ENCODE data around the gene PLEKHF1. TPM values are rescaled to one million over a fixed set of nuclear protein-coding genes. Genes with fewer than 3 reads are reported as not detected.

The PLEKHF1 gene
- total RNA-seq, 1 donor: 13.1 TPM

GRCh38 chr19:29690842-29691241 is 25.6 kb downstream of the PLEKHF1 start:
- no peaks in the 10 kb centered on the region for H3K9me3 ChIP-seq (ENCODE audit: low read depth, low read length)
- peaks cover 20% of the 10 kb centered on the region for H3K4me1 ChIP-seq (ENCODE audit: insufficient read depth, low read length)
- no peaks in the 10 kb centered on the region for H3K27me3 ChIP-seq (ENCODE audit: insufficient read depth, low read length)
- no peak overlapping the region for H3K4me3 ChIP-seq (ENCODE audit: low read length)

GRCh38 chr19:29694161-29694560 is 28.9 kb downstream of the PLEKHF1 start:
- Histone ChIP-seq H3K9me3 (ENCODE audit: low read depth, low read length) (no peaks in the 10 kb centered on the region), H3K4me3 (ENCODE audit: low read length) (no peak overlapping the region), H3K27me3 (ENCODE audit: insufficient read depth, low read length) (no peaks in the 10 kb centered on the region), H3K4me1 (ENCODE audit: insufficient read depth, low read length) (peaks cover 20% of the 10 kb centered on the region)

GRCh38 chr19:29694669-29695627 is 29.7 kb downstream of the PLEKHF1 start:
- no peak overlapping the region for H3K4me3 ChIP-seq (ENCODE audit: low read length)
- H3K4me1 ChIP-seq (ENCODE audit: insufficient read depth, low read length): peaks cover 20% of the 10 kb centered on the region
- H3K9me3 ChIP-seq (ENCODE audit: low read depth, low read length): no peaks in the 10 kb centered on the region
- no peaks in the 10 kb centered on the region for H3K27me3 ChIP-seq (ENCODE audit: insufficient read depth, low read length)

GRCh38 chr19:29695765-29696564 is 30.7 kb downstream of the PLEKHF1 start:
- H3K4me3 ChIP-seq (ENCODE audit: low read length): no peak overlapping the region
- H3K27me3 ChIP-seq (ENCODE audit: insufficient read depth, low read length): no peaks in the 10 kb centered on the region
- peaks cover 15% of the 10 kb centered on the region for H3K4me1 ChIP-seq (ENCODE audit: insufficient read depth, low read length)
- no peaks in the 10 kb centered on the region for H3K9me3 ChIP-seq (ENCODE audit: low read depth, low read length)

GRCh38 chr19:29696565-29696846 is 31.2 kb downstream of the PLEKHF1 start:
- Histone ChIP-seq H3K9me3 (ENCODE audit: low read depth, low read length) (no peaks in the 10 kb centered on the region), H3K4me1 (ENCODE audit: insufficient read depth, low read length) (peaks cover 13% of the 10 kb centered on the region), H3K4me3 (ENCODE audit: low read length) (no peak overlapping the region), H3K27me3 (ENCODE audit: insufficient read depth, low read length) (no peaks in the 10 kb centered on the region)

- Histone ChIP-seq H3K9me3 (ENCODE audit: low read depth, low read length) (no peaks in the 10 kb centered on the region), H3K4me3 (ENCODE audit: low read length) (no peak overlapping the region), H3K27me3 (ENCODE audit: insufficient read depth, low read length) (no peaks in the 10 kb centered on the region), H3K4me1 (ENCODE audit: insufficient read depth, low read length) (peaks cover 13% of the 10 kb centered on the region)
Measured at GRCh38 chr19:29697523-29698261, 32.4 kb downstream of the PLEKHF1 start.

GRCh38 chr19:29699861-29700260 is 34.6 kb downstream of the PLEKHF1 start:
- no peaks in the 10 kb centered on the region for H3K27me3 ChIP-seq (ENCODE audit: insufficient read depth, low read length)
- H3K9me3 ChIP-seq (ENCODE audit: low read depth, low read length): no peaks in the 10 kb centered on the region
- peaks cover 5% of the 10 kb centered on the region for H3K4me1 ChIP-seq (ENCODE audit: insufficient read depth, low read length)
- H3K4me3 ChIP-seq (ENCODE audit: low read length): no peak overlapping the region

- no peaks in the 10 kb centered on the region for H3K9me3 ChIP-seq (ENCODE audit: low read depth, low read length)
- no peaks in the 10 kb centered on the region for H3K4me1 ChIP-seq (ENCODE audit: insufficient read depth, low read length)
- H3K4me3 ChIP-seq (ENCODE audit: low read length): no peak overlapping the region
- no peaks in the 10 kb centered on the region for H3K27me3 ChIP-seq (ENCODE audit: insufficient read depth, low read length)
Measured at GRCh38 chr19:29700498-29700897, 35.2 kb downstream of the PLEKHF1 start.

GRCh38 chr19:29702161-29702962 is 37.1 kb downstream of the PLEKHF1 start:
- H3K4me1 ChIP-seq (ENCODE audit: insufficient read depth, low read length): no peaks in the 10 kb centered on the region
- no peaks in the 10 kb centered on the region for H3K9me3 ChIP-seq (ENCODE audit: low read depth, low read length)
- no peaks in the 10 kb centered on the region for H3K27me3 ChIP-seq (ENCODE audit: insufficient read depth, low read length)
- H3K4me3 ChIP-seq (ENCODE audit: low read length): no peak overlapping the region

GRCh38 chr19:29702963-29703320 is 37.7 kb downstream of the PLEKHF1 start:
- no peaks in the 10 kb centered on the region for H3K27me3 ChIP-seq (ENCODE audit: insufficient read depth, low read length)
- no peak overlapping the region for H3K4me3 ChIP-seq (ENCODE audit: low read length)
- no peaks in the 10 kb centered on the region for H3K4me1 ChIP-seq (ENCODE audit: insufficient read depth, low read length)
- no peaks in the 10 kb centered on the region for H3K9me3 ChIP-seq (ENCODE audit: low read depth, low read length)

- H3K27me3 ChIP-seq (ENCODE audit: insufficient read depth, low read length): no peaks in the 10 kb centered on the region
- no peak overlapping the region for H3K4me3 ChIP-seq (ENCODE audit: low read length)
- no peaks in the 10 kb centered on the region for H3K9me3 ChIP-seq (ENCODE audit: low read depth, low read length)
- H3K4me1 ChIP-seq (ENCODE audit: insufficient read depth, low read length): peaks cover 5% of the 10 kb centered on the region
Measured at GRCh38 chr19:29704562-29705558, 39.6 kb downstream of the PLEKHF1 start.

- no peaks in the 10 kb centered on the region for H3K9me3 ChIP-seq (ENCODE audit: low read depth, low read length)
- no peaks in the 10 kb centered on the region for H3K27me3 ChIP-seq (ENCODE audit: insufficient read depth, low read length)
- no peak overlapping the region for H3K4me3 ChIP-seq (ENCODE audit: low read length)
- H3K4me1 ChIP-seq (ENCODE audit: insufficient read depth, low read length): peaks cover 11% of the 10 kb centered on the region
Measured at GRCh38 chr19:29705706-29706105, 40.4 kb downstream of the PLEKHF1 start.

- Histone ChIP-seq H3K4me3 (ENCODE audit: low read length) (no peak overlapping the region), H3K9me3 (ENCODE audit: low read depth, low read length) (no peaks in the 10 kb centered on the region), H3K27me3 (ENCODE audit: insufficient read depth, low read length) (no peaks in the 10 kb centered on the region), H3K4me1 (ENCODE audit: insufficient read depth, low read length) (peaks cover 20% of the 10 kb centered on the region)
Measured at GRCh38 chr19:29706635-29707034, 41.4 kb downstream of the PLEKHF1 start.

Data from mononuclear cell (primary cell).